K562 (cell line): ENCODE results near the gene NKG7. TPM values are rescaled to one million over a fixed set of nuclear protein-coding genes. Genes with fewer than 3 reads are reported as not detected.

Source experiments
- CBFA2T3 ChIP-seq: fragments of 450-650 bp; IDR thresholded peaks from 2 replicates; pipeline ENCODE4 v1.6.1; 2017
- CBX5 ChIP-seq: IDR thresholded peaks from 2 replicates; pipeline ENCODE4 v1.6.1; 2014; ENCODE audit warnings: low read depth, borderline replicate concordance
- CCAR2 ChIP-seq: fragments of 200-400 bp; formaldehyde crosslinking; IDR thresholded peaks from 2 replicates; pipeline ENCODE4 v1.6.1; 2017; ENCODE audit warnings: mild to moderate bottlenecking, low read depth, low read length
- CCNT2 ChIP-seq: IDR thresholded peaks from 2 replicates; pipeline ENCODE4 v1.6.1; 2011; ENCODE audit warnings: borderline replicate concordance, low read depth, mild to moderate bottlenecking, moderate library complexity, mixed read lengths, low read length; ENCODE audit not compliant: insufficient read length; ENCODE audit errors: extremely low read depth
- DIDO1 ChIP-seq: fragments of 450-650 bp; IDR thresholded peaks from 2 replicates; pipeline ENCODE4 v1.6.1; 2016; ENCODE audit warnings: low read depth, missing biosample characterization, missing genetic modification characterization
- E2F3 ChIP-seq: fragments of 250-450 bp; sonication (Bioruptor Pico); IDR thresholded peaks from 2 replicates; pipeline ENCODE4 v1.4.0; 2020; ENCODE audit warnings: mild to moderate bottlenecking
- ELF4 ChIP-seq: fragments of 450-650 bp; formaldehyde crosslinking; IDR thresholded peaks from 2 replicates; pipeline ENCODE4 v1.4.0; 2022; ENCODE audit warnings: missing genetic modification characterization
- FOXJ2 ChIP-seq: fragments of 200-800 bp; sonication (Bioruptor generic); IDR thresholded peaks from 2 replicates; pipeline ENCODE4 v1.6.1; 2016; ENCODE audit warnings: missing genetic modification characterization, missing compliant biosample characterization
- FOXP4 ChIP-seq: sonication (generic); formaldehyde crosslinking; IDR thresholded peaks from 2 replicates; pipeline ENCODE4 v1.8.0; 2022; ENCODE audit warnings: mild to moderate bottlenecking, missing genetic modification reagents, borderline replicate concordance
- LARP7 ChIP-seq: fragments of 450-650 bp; IDR thresholded peaks from 2 replicates; pipeline ENCODE4 v1.6.1; 2016
- NFE2L1 ChIP-seq: fragments of 450-650 bp; IDR thresholded peaks from 2 replicates; pipeline ENCODE4 v1.6.1; 2016; ENCODE audit warnings: missing genetic modification characterization, low read depth, mild to moderate bottlenecking, missing compliant biosample characterization, moderate library complexity, borderline replicate concordance
- OTX1 ChIP-seq: fragments of 450-650 bp; formaldehyde crosslinking; IDR thresholded peaks from 2 replicates; pipeline ENCODE4 v1.4.0; 2022; ENCODE audit warnings: mild to moderate bottlenecking
- THRB ChIP-seq: fragments of 450-650 bp; formaldehyde crosslinking; conservative IDR thresholded peaks from 2 replicates; pipeline ENCODE4 v1.4.0; 2022; ENCODE audit warnings: mild to moderate bottlenecking, missing genetic modification characterization
- ZNF785 ChIP-seq: fragments of 250-450 bp; sonication (Bioruptor Pico); IDR thresholded peaks from 2 replicates; pipeline ENCODE4 v1.4.0; 2020; ENCODE audit warnings: mild to moderate bottlenecking
- polyA plus RNA-seq, 8 experiments: library from polyadenylated mRNA; depleted of rRNA in 4 of 8; stranded (reverse) in 5 of 8; unstranded in 3 of 8; fragments of >200 nt; fragmentation: Nextera tagmentation in 2 of 8; fragmentation: Illumina TruSeq in 1 of 8; extraction: Ambion mirVana in 2 of 8; extraction: Trizol in 1 of 8; gene quantifications; 2 replicates each; pipeline versions ENCODE4 v1.2.1 to v1.2.3, GENCODE V29; 2011 to 2014; ENCODE audit warnings: inconsistent platforms in 1 of 8, missing spikeins in 1 of 8
- total RNA-seq, 7 experiments: library from RNA; depleted of rRNA in 6 of 7; stranded (reverse); fragments of >200 nt in 6 of 7; fragmentation: Illumina TruSeq in 2 of 7; extraction: Trizol in 2 of 7; gene quantifications; 2 replicates each; pipeline versions ENCODE4 v1.2.1 to v1.2.3, GENCODE V29; 2011 to 2021; ENCODE audit warnings: low replicate concordance in 1 of 7
- TF ChIP-seq, protein P1 (sequence below): fragments of 250-450 bp; sonication (Bioruptor Pico); IDR thresholded peaks from 2 replicates; pipeline ENCODE4 v1.8.0; 2021; ENCODE audit warnings: mild to moderate bottlenecking, moderate library complexity
- TF ChIP-seq, protein P2 (sequence below): fragments of 450-650 bp; IDR thresholded peaks from 2 replicates; pipeline ENCODE4 v1.6.1; 2018; ENCODE audit not compliant: partially characterized antibody

Gene NKG7
- total and polyA plus RNA-seq, 9 of the 15 experiments (the other 6 are each of a cell fraction or from before 2014, with no cell fraction given), result 0.30 to 0.70 (median 0.51) TPM; not detected in 2

DNA sequence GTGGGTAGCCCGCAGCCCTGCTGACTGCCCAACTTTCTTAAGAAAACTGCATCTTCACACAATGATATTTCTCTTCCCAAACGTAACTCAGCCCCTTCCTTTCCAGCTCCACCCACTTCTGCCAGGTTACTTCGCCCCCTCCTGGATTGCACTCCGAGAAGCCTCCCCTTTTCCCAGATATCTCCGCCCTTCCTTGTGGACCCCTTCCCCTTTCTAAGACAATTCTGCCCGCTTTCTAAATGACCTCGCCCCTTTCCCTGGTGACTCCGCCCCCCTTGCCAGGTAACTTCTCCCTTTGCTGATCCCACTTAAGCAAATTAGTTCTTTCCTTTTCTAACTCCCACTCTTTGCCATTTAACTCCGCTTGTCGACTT is 33.2 kb downstream of the NKG7 start (continued):
- TF ChIP-seq CBX5, result no peak
- TF ChIP-seq FOXJ2 (tag), result no peak
- TF ChIP-seq THRB (CRISPR knock-in tag), result peak; percentile 91
- TF ChIP-seq CBFA2T3, result no peak
- TF ChIP-seq NFE2L1 (tag), result no peak
- TF ChIP-seq E2F3 (CRISPR knock-in tag), result peak; percentile 43; the same call in 1 of the 2 replicates
- TF ChIP-seq CCNT2, result no peak
- TF ChIP-seq, protein P1, sequence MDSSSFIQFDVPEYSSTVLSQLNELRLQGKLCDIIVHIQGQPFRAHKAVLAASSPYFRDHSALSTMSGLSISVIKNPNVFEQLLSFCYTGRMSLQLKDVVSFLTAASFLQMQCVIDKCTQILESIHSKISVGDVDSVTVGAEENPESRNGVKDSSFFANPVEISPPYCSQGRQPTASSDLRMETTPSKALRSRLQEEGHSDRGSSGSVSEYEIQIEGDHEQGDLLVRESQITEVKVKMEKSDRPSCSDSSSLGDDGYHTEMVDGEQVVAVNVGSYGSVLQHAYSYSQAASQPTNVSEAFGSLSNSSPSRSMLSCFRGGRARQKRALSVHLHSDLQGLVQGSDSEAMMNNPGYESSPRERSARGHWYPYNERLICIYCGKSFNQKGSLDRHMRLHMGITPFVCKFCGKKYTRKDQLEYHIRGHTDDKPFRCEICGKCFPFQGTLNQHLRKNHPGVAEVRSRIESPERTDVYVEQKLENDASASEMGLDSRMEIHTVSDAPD (CRISPR knock-in tag), result no peak
- TF ChIP-seq DIDO1 (tag), result 0 out of 2 replicates have a peak, but pooled peaks have one; percentile 22
- no peak for TF ChIP-seq FOXP4
- TF ChIP-seq ELF4 (CRISPR knock-in tag), result peak; percentile 91; the same call in 1 of the 2 replicates
- TF ChIP-seq ZNF785 (CRISPR knock-in tag), result no peak
- peak; percentile 82; the same call in 1 of the 2 replicates for TF ChIP-seq OTX1
- 0 out of 2 replicates have a peak, but pooled peaks have one; percentile 62 for TF ChIP-seq LARP7
- TF ChIP-seq CCAR2, result no peak
- TF ChIP-seq, protein P2, sequence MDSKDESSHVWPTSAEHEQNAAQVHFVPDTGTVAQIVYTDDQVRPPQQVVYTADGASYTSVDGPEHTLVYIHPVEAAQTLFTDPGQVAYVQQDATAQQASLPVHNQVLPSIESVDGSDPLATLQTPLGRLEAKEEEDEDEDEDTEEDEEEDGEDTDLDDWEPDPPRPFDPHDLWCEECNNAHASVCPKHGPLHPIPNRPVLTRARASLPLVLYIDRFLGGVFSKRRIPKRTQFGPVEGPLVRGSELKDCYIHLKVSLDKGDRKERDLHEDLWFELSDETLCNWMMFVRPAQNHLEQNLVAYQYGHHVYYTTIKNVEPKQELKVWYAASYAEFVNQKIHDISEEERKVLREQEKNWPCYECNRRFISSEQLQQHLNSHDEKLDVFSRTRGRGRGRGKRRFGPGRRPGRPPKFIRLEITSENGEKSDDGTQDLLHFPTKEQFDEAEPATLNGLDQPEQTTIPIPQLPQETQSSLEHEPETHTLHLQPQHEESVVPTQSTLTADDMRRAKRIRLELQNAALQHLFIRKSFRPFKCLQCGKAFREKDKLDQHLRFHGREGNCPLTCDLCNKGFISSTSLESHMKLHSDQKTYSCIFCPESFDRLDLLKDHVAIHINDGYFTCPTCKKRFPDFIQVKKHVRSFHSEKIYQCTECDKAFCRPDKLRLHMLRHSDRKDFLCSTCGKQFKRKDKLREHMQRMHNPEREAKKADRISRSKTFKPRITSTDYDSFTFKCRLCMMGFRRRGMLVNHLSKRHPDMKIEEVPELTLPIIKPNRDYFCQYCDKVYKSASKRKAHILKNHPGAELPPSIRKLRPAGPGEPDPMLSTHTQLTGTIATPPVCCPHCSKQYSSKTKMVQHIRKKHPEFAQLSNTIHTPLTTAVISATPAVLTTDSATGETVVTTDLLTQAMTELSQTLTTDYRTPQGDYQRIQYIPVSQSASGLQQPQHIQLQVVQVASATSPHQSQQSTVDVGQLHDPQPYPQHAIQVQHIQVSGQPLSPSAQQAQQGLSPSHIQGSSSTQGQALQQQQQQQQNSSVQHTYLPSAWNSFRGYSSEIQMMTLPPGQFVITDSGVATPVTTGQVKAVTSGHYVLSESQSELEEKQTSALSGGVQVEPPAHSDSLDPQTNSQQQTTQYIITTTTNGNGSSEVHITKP, result peak; percentile 91
